CD4-positive, alpha-beta T cell treated with Interleukin-17A for 1 hour (primary cell): Measurements from ENCODE around the gene NTM.
"Not testable (repeated sequence)": the region's sequence is repeated elsewhere in the genome, so short reads cannot be mapped to it uniquely, and the experiment has no call there.

Experiments
- DNase-seq: peaks from one replicate; pipeline ENCODE4 v3.0.0-alpha.2; 2020

Gene NTM

DNA sequence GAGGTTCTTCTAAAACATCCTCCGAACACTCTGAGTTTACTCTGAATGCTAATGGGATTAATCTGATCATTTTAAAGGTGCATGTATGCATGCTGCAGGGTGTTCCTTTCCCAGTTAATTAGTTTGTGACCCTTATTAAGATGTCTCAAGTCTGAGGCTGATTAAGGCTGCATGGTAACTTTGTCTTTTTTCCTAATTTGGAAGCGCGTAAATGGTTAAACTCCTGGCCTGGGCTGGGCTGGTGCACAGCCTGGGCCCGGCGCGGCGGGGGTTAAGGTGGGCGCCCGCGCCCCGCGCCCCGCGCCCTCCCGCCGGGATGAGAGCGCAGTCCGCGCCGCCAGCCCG lies 539.7 kb downstream of the NTM start:
- DNase-seq, result no peak

GRCh38 chr11:131910523-131911387 lies 540.3 kb downstream of the NTM start:
- no peak for DNase-seq

GRCh38 chr11:131911388-131912032 lies 541.1 kb downstream of the NTM start:
- DNase-seq, result not testable (repeated sequence)

DNA sequence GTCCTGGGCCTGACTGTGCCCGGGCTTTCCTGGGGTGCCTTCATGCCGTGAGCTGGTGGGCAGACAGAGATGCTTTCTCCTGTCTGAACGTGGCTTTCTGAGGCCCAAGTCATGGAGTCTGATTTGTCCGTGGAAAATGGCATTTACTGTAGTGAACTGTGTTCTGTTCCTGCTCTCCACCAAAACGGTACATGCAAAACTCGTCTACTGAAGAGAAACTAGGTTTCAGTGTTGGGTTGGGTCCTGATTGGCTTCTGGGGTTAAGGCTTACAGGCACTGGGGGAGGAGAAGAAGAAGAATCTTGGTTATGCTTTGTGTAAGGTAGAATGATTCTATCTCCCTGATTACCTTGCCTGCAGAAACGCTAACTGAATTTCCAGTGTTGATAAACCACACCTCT lies 541.7 kb downstream of the NTM start:
- DNase-seq, result no peak

DNA sequence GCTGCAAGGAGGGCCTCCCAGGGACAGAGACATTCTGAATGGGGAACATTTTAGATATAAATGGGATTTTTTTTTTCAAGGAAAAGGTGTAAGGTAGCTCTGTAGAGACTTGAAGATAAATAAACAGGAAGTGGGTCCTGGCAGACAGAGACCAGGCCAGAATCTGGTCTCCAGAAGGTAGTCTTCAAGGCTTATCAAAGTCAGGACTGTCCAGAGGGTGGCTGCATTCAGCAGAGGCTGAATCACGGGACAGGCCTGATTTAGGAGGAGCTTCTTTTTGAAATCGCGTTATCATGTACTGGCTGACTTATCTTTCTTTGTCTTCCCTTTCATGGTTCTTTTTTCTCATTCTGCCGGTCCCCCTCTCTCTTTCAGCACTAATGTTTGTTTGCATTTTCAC lies 542.9 kb downstream of the NTM start:
- no peak for DNase-seq

GRCh38 chr11:131914361-131914774 lies 544.0 kb downstream of the NTM start:
- DNase-seq, result no peak

GRCh38 chr11:131916638-131917037 lies 546.2 kb downstream of the NTM start:
- DNase-seq, result no peak

GRCh38 chr11:131917634-131918384 lies 547.4 kb downstream of the NTM start:
- no peak for DNase-seq

- no peak for DNase-seq
Observed at GRCh38 chr11:131918663-131919062, 548.2 kb downstream of the NTM start.

GRCh38 chr11:131922220-131922619 lies 551.8 kb downstream of the NTM start:
- DNase-seq, result no peak

- no peak for DNase-seq
Observed at GRCh38 chr11:131923309-131923708, 552.9 kb downstream of the NTM start.

GRCh38 chr11:131924001-131924400 lies 553.6 kb downstream of the NTM start:
- no peak for DNase-seq

DNA sequence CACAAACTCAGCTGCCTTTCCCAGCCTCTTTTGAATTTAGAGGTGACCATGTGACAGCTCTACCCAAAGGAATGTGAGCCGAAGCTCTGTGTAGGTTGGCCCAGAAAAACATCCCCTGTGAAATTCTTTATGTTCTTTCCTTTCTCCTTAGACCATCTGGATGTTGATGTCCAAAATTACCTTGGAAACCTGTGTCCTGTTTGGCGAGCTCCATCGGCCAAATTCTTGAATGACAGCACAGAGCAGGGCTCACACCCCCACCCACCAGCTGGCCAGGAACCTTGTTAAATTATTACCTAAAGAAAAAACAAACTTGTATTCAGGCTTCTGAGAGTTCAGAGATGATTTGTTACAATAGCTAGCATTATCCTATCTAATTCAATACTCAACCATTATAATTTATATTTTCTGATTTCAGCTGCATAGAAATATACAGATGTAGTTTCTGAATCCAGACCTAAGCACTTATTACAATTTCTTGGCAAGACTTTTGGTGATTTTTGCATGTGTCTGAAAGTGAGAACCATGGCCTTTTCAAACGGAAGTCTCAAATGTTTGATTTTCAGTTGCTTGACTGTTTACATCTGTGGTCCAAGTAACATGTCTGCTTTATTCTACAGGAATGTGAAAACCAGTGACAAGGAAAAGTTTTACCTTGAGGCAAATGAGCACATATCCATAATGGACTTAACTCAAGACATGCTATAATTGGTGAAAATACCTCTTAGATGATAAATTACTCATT lies 554.2 kb downstream of the NTM start:
- no peak for DNase-seq

DNA sequence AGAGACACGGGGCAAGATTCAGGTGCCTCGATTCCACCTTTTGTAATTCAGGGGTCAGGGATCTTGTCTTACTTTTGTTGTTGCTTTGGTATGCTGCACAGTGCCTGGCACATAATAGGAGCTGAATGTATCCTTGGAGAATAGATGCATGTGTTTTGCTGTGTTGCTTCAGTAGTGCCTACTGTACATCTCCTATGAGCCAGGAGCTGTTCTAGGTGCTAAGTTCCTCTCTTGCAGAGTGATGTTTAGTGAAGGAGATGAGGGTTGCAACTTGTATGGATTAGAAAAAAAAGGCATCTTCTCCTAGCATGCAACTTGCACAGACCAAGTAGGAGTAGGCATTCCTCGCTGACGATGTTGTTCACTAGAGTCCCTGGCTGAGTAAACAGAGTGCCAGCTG lies 555.4 kb downstream of the NTM start:
- no peak for DNase-seq

- no peak for DNase-seq
Observed at GRCh38 chr11:131928992-131929391, 558.6 kb downstream of the NTM start.

DNA sequence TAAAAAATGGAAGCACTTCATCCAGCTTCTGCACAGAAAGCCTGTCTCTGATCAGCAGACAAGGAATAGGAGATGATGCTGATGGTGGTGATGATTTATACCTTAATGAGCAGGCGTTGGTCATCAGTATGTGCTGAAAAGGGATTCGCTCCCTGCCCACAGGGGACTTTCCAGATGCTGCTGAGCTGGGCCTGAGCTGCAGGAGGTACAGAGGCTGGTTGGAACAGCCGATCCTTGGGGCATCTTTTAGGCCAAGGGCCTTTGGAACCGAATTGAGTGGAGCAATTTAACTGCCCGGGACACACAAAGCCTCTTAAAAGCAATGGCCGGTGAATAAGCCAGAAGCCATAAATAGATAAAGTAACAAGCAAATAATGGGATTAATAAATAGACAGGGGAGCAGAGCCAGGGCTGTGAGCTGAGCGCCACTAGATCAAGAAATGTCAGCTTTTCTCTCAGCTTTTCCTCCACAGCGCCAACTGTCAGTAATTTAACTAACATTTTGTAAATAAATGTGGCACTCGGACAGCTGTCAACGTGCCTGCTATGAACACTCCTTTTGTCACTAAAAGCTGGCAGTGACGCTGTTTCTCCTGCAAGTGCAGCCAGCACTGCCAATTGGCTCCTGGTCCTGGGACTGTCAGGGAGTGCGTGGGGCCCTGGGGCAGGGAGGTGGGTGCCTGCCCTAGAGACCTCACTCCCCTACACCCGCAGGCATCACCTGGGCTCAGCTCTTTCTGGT lies 562.3 kb downstream of the NTM start:
- no peak for DNase-seq

GRCh38 chr11:131934006-131934405 lies 563.6 kb downstream of the NTM start:
- DNase-seq, result no peak

DNA sequence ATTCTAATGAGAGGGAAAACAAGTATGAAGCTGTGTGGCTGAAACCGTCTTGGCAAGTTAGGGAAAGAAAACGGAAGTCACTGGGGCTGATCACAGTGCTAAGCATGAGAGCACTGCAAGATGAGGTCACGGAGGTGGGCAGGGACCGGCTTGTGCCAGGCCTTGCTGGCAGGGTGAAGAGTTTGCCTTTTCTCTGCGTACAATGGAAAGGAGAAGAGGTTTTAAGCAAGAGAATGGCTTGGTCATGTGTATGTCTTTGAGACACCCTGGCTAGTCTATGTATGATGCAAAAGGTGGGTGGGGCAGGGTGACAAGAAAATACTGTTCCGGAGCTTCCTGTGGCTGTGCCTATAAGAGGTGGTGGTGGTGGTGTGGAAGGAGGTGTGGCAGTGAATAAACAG lies 567.9 kb downstream of the NTM start:
- no peak for DNase-seq

GRCh38 chr11:131940126-131940525 lies 569.7 kb downstream of the NTM start:
- no peak for DNase-seq

DNA sequence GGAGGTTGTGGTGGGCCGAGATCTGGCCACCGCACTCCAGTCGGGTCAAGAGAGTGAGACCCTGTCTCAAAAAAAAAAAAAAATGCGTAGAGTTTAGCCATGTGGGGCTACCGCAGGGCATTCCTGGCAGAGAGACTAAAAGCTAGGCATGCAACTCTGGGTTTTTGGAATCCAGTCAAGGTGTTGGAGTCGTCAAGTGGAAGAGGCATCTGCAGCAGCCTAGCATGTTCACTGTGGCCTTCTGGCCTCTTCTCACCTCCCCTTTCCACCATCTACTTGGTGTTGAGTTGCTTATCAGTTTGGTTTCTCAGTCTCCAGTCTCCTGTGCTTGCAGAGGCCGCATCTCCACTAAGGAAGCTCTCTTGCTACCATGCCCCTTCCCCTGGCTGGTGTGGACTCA lies 572.5 kb downstream of the NTM start:
- DNase-seq, result no peak

DNA sequence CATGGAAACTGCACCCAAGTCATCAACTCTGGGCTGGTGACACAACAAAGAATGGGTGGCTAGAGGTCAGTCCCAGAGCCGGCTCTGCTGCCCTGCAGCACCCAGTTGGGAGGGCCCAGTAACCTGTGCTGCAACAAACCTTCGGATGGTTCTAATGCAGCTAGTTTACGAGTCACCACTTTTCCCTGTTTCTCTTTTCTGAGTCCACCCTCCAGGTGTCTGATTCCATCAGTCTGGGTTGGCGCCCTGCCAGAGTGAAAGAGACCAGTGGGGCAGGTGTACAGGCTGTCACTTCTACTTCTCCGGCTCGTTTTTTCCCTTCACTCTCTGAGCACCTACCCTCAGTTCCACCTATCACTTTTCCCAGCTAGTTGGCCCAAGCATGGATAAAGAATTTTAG lies 572.9 kb downstream of the NTM start:
- no peak for DNase-seq

- no peak for DNase-seq
Observed at GRCh38 chr11:131944736-131945135, 574.3 kb downstream of the NTM start.
